Liver (tissue), 3 donors: ENCODE measurements around the gene TENT4A.

Source experiments
- ATF3 ChIP-seq: IDR thresholded peaks from 2 replicates; pipeline ENCODE4 v1.6.1; 2016; ENCODE audit warnings: antibody characterized with exemption
- CTCF ChIP-seq: fragments of 150-350 bp; IDR thresholded peaks from 2 replicates; pipeline ENCODE4 v1.5.1; 2017; ENCODE audit warnings: improper control_type of control experiment, low read depth, low read length; ENCODE audit not compliant: missing input control
- GABPA ChIP-seq, 2 donors: IDR thresholded peaks in 1 of 2; conservative IDR thresholded peaks in 1 of 2; 2 replicates each; pipeline ENCODE4 v1.6.1; 2016; ENCODE audit warnings: antibody characterized with exemption in 2 of 2, mild to moderate bottlenecking in 1 of 2, moderate library complexity in 1 of 2
- JUND ChIP-seq, 2 donors: IDR thresholded peaks; 2 replicates each; pipeline ENCODE4 v1.6.1; 2016; ENCODE audit warnings: antibody characterized with exemption in 2 of 2
- MAX ChIP-seq: IDR thresholded peaks from 2 replicates; pipeline ENCODE4 v1.6.1; 2016; ENCODE audit warnings: antibody characterized with exemption
- REST ChIP-seq: IDR thresholded peaks from 2 replicates; pipeline ENCODE4 v1.6.1; 2016; ENCODE audit warnings: antibody characterized with exemption, mild to moderate bottlenecking
- donor health status: healthy.
- donor health status: healthy.

GRCh38 chr5:6773342-6774035 is 60.3 kb downstream of the TENT4A start:
- TF ChIP-seq ATF3 (no peak), CTCF (no peak), JUND (IDR thresholded peaks at IDR 0.05) (no peak), GABPA (IDR thresholded peaks at IDR 0.05 in 1 of 2, conservative IDR thresholded peaks at IDR 0.05 in 1 of 2) (no peak), REST (no peak), MAX (no peak)
